Stimulated activated CD4-positive, alpha-beta T cell treated with anti-CD3 and anti-CD28 coated beads, Interleukin-12 subunit alpha, Interleukin-12 subunit beta, amount 100 ng/mL, for 4 hours (primary cell): ENCODE data around the gene BCL2L2.
"Not testable (repeated sequence)": the region's sequence is repeated elsewhere in the genome, so short reads cannot be mapped to it uniquely, and the experiment has no call there.

Experiments used
- DNase-seq: peaks from one replicate; pipeline ENCODE4 v3.0.0-alpha.2; 2020

BCL2L2 gene

DNA sequence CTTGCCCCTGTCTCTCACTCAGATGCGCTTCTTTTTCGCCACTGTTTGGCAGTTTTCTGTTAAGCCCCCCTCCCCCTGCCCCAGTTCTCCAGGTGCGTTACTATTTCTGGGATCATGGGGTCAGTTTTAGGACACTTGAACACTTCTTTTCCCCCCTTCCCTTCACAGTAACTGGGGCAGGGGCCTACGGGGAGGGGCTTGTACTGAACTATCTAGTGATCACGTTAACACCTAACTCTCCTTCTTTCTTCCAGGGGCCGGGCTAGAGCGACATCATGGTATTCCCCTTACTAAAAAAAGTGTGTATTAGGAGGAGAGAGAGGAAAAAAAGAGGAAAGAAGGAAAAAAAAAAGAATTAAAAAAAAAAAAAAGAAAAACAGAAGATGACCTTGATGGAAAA lies 18.4 kb downstream of the BCL2L2 start:
- DNase-seq, result no peak

DNA sequence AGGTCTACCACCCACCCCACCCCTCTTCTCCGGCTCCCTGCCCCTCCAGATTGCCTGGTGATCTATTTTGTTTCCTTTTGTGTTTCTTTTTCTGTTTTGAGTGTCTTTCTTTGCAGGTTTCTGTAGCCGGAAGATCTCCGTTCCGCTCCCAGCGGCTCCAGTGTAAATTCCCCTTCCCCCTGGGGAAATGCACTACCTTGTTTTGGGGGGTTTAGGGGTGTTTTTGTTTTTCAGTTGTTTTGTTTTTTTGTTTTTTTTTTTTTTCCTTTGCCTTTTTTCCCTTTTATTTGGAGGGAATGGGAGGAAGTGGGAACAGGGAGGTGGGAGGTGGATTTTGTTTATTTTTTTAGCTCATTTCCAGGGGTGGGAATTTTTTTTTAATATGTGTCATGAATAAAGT lies 19.1 kb downstream of the BCL2L2 start:
- not testable (repeated sequence) for DNase-seq

DNA sequence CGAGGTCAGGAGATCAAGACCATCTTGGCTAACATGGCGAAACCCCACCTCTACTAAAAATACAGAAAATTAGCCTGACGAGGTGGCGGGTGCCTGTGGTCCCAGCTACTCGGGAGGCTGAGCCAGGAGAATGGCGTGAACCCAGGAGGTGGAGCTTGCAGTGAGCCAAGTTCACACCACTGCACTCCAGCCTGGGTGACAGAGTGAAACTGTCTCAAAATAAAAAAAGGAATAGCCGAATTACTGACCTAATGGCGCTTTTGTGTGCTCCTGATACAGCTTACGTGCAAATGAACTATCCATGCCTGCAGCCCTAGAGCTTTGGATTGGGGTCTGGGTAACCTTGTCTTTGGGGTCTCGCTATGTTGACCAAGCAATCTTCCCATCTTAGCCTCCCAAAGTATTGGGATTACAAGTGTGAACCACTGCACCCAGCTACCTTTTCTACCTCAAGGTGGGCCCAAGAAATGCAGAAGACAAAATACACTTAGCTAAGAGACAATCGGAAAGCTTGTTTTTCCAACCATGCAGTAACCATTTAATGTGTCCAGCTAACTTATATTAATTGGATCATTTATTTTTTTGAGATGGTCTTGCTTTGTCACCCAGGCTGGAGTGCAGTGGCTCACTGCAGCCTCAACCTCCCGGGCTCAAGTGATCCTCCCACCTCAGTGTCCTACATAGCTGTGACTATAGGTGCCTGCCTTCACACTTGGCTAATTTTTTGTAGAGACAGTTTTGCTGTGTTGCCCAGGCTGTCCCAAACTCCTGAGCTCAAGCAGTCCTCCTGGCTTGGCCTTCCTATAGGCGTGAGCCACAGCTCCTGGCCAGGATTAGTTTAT lies 20.1 kb downstream of the BCL2L2 start:
- DNase-seq, result no peak

DNA sequence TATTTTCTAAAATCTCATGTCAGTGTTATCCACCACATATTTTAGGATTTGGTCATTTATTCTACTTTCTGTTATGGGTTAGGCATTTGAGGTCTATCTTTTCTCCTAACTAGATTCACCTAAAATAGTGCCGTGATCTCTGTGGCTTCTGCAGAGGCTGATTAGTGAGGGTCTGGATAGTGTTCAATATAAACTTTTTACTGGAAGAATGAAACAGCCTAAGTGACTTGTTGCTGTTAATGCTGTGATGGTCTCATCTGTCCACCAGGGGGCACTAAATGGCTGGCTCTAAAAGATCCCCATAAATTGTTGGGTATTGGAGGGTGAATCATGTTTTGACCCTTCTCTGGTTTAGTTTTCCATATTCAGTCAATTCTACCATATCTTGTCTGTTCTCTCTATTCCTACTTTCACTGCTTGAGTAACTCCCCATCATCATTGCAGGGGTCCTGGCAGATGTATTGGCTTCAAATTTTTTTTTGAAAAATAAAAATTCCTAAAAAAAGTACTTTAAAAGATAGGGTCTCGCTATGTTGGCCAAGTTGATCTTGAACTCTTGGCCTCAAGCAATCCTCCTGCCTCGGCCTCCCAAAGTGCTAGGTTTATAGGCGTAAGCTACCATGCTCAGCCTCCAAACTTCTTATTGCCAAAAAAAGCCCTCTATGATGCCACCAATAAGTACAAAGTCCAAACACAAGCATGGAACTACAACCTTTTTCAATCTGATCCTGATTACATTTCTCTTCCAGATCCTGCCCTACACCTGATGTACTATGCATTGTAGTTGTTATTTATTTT lies 21.5 kb downstream of the BCL2L2 start:
- DNase-seq, result peak; percentile 35

DNA sequence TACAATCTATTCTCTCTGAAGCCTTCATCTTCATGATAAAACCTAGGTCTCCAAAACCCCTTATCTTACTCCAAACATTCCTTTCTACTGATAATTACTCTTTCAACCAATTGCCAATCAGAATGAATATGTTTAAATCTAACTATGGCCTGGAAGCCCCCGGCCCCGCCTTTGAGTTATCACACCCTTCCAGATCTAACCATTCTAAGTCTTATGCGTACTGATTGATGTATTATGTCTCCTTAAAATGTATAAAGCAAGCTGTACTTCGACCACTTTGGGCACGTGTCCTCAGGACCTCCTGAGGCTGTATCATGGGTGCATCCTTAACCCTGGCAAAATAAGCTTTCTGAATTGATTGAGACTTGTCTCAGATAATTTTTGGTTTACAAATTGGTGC lies 29.0 kb downstream of the BCL2L2 start:
- DNase-seq, result no peak

DNA sequence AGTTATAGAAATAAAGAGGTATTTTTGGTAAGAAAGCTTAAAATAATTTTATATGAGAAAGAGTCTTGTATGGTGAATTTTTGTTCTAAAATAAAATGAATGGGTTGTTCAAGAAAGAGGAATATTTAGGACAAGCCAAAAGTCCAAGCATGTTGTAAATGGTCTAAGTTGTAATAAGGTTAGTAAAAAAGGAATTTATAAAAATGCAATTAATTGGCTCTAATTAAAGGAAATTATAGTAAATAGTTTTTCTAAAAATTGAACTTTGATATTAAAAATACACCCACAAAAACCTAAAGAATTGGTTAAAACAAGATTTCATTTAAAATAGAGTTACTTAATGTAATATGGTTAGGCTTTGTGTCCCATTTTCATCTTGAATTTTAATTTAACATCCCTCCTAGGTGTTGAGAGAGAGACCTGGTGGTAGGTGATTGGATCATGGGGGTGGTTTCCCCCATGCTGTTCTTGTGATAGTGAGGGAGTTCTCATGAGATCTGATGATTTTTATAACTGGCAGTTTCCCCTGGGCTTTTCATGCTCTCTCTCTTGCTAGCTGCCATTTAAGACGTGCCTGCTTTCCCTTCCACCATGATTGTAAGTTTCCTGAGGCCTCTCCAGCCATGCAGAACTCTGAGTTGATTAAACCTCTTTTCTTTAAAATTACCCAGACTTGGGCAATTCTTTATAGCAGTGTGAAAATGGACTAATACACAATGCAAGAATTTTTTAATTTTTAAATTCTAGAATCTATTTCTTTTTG lies 33.1 kb downstream of the BCL2L2 start:
- no peak for DNase-seq

DNA sequence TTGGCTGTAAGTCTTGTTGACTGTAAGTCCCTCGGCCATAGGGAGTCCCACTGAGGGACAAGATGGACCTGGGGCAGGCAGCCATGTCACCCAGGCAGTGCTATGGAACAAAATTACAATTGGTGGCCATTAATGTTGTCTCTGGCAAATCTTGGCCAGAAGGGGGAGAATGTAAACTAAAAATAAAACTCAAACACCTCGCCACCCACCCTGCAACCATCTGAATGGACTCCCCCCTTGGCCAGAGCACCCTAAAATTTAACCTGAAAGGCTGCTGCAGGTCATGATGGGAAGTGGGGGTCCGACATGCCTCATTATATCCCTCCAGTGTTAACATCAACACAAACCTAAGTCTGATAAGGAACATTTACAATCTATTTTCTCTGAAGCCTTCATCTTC lies 37.8 kb downstream of the BCL2L2 start:
- no peak for DNase-seq

DNA sequence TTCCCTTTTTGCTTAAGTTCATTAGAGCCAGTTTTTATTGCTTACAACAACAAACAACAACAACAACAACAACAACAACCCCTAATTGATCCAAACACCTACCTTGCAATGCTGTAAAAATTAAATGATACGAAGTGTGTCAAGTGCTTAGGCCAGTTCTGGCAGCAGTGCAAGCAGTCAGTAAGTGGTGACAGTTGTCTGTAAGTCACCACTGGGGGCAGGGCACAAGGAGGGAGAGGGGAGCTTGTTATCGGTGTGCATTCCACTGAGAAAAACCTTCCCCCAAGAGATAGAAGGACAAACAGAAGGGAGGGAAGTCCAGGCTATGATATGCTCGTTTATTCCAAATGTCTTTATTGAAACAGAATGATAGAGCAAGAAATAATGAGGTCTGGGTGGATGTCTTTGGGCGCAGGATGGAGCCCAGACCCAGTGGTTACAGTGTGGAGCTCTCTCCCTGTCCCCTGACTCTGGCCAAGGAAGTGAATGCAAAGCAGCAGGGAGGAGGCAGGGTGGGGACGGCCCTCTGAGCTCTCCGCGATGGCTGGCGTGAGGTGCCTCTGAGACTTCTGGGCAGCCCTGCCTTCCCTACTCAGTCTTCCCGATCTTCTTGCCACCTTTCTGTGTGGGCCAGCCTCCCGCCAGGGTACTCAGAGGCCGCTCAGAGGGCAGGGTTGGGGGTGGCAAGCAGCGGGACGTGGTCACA lies 39.5 kb downstream of the BCL2L2 start:
- no peak for DNase-seq

DNA sequence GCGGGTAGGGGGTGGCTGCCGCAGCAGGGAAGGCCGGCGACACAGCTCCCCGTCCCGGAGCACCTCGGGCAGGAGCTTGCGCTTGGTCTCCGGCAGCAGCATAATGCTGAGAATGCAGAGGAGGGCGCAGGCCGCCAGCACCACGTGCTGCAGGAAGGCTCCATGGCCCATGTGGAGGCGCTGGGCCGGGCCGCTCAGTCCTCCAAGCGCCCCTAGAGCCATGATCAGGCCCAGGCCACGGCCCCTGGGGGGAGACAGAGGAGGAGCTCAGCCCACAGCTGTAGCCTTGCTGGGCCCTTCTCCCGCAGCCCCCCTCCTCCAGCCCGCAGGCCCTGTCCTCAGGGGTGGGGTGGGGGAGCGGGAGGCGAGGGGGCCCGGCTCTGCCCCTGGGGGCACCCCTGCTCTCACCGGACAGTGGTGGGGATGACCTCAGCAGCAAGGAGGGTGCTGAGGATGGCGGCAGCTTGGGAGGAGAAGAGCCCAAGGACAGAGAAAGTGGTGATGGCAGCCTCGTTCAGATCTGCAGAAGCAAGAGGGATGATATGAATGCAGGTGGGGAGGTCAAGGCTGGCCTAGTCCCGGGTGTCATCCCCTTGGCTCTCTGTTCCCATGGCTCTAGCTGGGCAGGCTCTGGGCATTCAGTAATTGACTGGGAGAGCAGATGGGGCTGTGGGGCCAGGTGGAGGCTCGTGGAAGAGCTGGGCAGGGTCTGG lies 40.2 kb downstream of the BCL2L2 start:
- no peak for DNase-seq

DNA sequence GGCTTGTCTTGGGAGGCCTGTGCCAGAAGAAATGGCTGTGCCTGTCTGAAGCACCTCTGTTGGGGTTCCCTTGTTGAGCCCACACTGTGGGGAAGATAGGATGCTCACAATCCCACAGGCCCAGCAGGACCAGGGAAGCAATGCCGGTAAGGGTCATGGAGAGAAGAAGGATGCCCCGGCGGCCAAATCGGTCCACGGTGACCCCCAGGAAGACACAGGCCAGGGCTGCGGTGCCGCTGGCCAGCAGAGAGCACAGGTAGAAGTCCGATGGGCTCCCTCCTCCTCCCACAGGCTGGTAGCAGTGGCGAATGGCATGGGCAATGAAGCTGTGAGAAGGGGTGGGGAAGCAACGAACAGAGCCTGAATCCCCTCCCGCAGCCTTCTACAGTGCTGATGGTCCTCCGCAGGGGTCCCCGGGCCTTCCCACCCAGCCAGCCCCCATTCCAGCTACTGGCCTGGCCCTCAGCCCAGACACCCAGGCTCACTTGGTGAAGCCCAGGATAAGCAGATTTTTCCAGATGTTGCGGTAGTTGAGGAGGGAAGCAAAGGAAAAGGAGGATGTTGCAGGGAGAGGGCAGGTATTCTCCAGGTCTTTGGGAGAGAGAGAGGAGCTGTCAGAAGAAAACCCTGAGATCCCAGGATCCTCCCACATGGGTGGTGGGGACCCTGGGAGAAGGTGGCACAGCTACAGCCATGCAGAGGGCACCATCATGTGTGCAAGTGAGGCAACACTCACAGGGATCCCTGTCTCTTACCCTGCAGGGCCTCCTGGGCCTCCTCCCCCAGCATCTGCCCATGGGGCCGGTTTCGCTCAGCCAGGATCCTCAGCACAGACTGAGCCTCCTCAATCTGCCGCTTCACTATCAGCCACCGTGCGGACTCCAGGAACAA lies 41.0 kb downstream of the BCL2L2 start:
- DNase-seq, result no peak

DNA sequence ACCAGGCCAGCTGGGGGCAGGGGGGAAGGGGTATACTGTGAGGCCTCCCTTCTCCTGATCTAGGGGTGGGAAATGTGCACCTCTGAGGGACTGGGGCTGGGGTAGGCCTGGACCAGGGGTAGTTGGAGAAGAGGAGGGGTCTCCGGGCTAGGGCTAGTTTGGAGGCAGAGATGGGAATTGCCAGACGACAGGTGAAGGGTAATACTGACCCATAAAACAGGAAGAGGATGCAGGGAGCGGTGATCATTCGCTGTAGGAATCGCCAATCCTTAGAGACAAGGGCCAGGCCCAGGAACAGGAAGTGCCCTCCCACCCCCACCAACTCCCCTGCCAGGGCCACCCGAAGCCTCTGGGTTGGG lies 41.6 kb downstream of the BCL2L2 start:
- no peak for DNase-seq

DNA sequence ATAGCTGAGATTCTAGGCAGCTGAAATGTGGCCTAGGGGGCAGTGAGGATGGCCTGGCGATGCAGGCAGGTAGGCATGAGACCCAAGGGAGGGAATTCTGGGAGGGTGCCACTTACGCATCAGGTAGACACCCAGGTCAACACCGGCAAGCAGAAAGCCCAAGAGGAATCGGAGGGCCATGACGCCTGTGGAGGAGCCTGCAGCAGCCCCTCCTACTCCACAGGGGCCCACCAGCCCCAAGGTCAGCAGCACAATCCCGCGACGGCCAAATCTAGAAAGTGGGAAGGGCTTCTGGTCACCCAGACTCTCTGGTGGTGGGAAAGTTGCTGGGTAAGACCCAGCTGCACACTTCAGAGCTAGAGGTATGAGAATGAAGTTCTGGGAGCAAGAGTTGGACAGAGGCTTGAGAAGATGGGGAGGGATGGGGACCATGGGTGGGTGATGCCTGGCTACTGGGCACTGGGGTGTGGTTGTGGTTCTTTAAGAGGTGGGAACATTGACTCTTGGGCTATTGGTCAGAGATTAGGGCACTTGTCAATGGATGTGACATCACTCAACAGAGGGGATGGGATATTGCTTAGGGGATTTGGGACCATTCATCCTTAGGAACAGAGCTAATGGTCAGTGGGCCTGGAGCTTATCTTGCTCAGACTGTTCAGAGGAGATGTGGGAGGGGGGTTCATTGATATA lies 42.7 kb downstream of the BCL2L2 start:
- DNase-seq, result no peak

DNA sequence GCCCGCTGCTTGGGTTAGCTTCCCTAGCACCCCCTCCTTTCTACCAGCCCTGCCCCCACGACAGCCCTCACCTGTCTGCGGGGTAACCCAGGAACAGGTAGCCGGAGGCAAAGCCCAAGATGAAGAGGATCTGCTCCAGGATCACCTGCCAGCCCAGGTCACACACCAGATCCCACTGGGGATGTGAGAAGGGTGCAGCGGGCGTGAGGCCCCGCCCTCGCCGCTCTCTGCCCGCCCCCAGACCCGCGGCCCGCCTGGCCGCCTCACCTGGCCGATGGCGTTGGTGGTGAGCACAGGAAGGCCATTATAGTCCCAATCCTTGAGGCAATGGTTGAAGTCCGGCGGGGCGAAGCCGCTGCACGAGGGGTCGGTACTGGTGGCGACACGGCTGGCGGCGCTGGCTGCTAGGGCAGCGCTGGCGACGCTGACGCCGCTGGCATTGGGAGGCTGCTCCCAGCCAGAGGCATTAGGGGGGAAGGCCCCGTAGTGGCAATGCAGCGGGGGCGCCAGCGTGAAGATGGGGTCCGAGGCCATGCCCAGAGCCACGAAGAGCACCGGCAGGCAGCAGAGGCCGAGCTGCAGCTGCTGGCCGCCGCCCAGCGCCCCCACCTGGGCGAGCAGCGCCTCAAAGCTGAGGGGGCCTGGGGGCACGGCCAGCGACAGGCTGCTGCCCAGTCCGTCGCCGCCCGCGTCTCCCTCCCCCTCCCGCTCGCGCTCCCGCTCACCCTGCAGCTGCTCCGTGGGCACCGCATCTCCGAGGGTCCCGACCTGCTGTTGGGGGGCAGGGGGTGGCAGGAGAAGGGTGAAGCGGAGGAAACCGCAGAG lies 45.3 kb downstream of the BCL2L2 start:
- no peak for DNase-seq

DNA sequence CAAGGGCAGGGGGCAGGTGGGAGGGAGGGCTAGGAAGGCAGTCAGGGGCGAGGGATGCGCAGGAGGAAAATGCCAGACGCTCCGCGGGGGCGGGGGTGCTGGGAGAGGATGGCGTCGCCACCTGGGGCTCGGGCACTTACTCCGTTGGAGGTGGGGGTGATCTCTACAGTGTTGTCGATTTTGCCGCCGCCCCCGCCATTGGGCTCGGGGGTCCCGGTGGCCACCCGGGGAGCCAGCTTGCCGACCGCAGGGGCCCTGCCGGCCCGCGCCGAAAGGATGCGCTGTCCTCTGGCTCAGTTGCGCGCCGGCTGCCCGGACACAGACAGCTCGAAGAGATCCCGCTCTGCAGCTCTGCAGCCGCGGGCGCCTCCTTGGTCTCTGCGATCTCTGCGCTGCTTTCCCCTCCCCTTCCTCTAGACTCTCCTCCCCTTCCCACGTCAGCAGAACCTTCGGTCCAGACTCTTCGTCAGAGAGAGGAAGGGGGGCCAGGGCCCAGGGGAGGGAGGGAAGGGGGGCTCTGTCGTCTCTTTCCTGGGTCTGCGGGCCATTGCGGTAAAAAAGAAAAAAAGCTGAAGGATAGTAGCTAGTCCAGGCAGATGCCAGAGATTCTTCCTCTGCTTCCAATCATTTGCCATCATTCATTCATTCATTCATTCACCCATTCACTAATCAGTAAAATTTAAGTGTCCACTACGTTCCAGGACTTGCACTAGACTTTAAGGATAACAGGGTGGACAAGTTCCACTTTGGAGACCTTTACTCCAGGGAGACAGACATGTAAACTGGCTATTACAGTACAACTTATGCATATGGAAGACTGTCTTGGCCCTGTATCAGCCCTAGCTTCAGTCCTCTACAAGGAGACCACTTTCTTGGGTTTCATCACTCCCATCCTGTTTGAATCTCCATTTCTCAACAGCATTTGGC lies 46.1 kb downstream of the BCL2L2 start, which contains the start of gene SLC22A17:
Gene SLC22A17 (minus strand): TSS at position 382 of the 927 bp plus-strand sequence.
- DNase-seq, result peak; percentile 51

DNA sequence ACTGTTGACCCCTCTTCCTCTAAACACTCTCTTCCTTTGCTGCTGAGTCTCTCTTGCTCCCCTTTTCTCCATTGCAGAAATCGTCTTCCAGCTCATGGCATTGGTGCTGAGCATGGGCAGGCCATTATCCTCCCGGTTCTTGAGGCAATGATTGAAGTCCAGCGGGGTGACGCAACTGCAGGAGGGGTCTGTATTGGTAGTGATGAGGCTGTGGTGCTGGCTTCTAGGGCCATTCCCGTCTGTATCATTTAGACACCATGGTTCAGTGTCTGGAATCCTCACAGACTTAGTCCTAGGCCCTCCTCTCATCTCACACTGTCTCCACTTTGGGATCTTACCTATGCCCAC lies 46.8 kb downstream of the BCL2L2 start:
- DNase-seq, result no peak

DNA sequence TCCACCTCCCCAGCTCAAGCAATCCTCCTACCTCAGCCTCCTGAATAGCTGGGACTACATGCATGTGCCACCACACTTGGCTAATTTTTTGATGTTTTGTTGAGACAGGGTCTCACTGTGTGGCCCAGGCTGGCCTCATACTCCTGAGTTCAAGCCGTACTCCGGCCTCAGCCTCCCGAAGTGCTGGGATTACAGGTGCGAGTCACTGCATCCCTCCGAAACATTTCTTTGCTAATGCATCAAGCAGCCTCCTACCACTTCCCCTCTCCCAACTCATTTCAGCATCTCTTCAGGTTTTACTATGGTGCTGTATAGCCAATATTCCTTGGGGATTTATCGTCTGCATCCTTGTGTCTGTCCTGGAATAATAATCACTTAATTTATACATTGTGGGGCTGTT lies 48.4 kb downstream of the BCL2L2 start:
- DNase-seq, result no peak

DNA sequence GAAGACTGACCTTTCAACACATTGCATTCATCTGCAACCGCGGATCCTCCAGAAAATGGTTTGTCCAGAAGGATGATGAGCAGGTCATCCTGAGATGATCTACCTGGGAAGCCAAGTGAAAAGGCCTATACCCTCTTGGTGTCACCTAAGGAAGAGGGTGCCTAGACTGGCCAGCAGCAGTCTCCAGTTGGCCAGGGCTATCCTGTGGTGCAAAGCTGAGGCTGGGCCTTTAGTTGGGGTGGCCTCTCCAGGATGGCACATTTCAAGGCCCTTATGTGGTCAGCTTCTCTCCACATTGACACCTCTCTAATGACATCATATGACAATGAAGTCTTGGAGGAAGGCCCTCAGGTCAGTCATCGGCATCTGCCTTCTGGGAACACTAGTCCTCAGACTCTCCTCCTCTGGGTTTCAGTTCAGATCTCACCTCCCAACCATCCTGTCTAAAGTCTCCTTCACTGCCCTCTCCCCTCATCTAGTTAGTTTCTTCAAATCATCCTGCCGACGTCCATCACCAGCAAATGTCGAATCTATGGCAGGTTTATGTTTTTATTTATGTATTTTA lies 49.3 kb downstream of the BCL2L2 start:
- no peak for DNase-seq

DNA sequence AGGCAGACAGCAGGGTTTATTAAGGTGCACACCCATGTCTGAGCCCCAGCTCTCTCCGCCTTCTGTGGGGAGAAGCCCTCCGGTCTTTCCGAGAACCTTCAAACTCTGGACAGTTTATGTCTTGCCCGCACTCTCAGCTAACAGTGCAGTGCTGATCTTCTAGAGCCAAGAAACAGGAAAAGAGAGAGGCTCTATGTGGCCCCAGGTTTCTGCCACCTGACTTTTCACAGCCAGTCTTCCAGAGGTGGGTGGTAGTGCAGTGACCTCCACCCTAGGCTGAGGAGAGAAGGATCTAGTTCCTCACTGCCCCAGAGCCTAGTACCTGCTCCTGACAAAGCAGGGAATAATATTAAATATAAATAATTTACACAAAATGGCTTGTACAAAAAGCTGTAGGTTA lies 50.0 kb downstream of the BCL2L2 start:
- DNase-seq, result no peak
